Small intestine (tissue), 7 donors: ENCODE measurements around the gene LMX1B. TPM values are rescaled to one million over a fixed set of nuclear protein-coding genes. Genes with fewer than 3 reads are reported as not detected.

Experiments
- DNase-seq, 2 donors: peaks; one replicate each; pipeline versions ENCODE4 v3.0.0 to v3.0.0-alpha.2; 2013
- FAIRE-seq: peaks from 2 replicates; lab custom pipeline; 2012; peaks lifted over from hg19 to GRCh38; lab: Jason Lieb, UNC
- H3K27ac ChIP-seq, 3 donors: one replicate each; pipeline ENCODE4 v1.5.1; 2013; ENCODE audit warnings: low read length in 2 of 3, mild to moderate bottlenecking in 2 of 3, control low read depth in 1 of 3, inconsistent platforms in 1 of 3, low read depth in 1 of 3, moderate library complexity in 1 of 3
- H3K27me3 ChIP-seq, 3 donors: one replicate each; pipeline ENCODE4 v1.6.1; 2013; ENCODE audit warnings: low read length in 3 of 3, inconsistent platforms in 1 of 3; ENCODE audit not compliant: control insufficient read depth in 3 of 3, insufficient read depth in 3 of 3
- H3K36me3 ChIP-seq, 3 donors: one replicate each; pipeline ENCODE4 v1.6.1; 2013; ENCODE audit warnings: low read length in 3 of 3, inconsistent platforms in 1 of 3, low read depth in 1 of 3, mild to moderate bottlenecking in 1 of 3, moderate library complexity in 1 of 3; ENCODE audit not compliant: control insufficient read depth in 3 of 3, insufficient read depth in 2 of 3
- H3K4me1 ChIP-seq, 3 donors: one replicate each; pipeline ENCODE4 v1.6.1; 2013; ENCODE audit warnings: low read length in 2 of 3, inconsistent platforms in 1 of 3, low read depth in 1 of 3, mild to moderate bottlenecking in 1 of 3, moderate library complexity in 1 of 3; ENCODE audit not compliant: control insufficient read depth in 3 of 3, insufficient read depth in 2 of 3
- H3K4me3 ChIP-seq, 3 donors: one replicate each; pipeline ENCODE4 v1.5.1; 2013; ENCODE audit warnings: low read length in 3 of 3, control low read depth in 1 of 3, inconsistent platforms in 1 of 3, low read depth in 1 of 3, mild to moderate bottlenecking in 1 of 3, moderate library complexity in 1 of 3
- H3K9me3 ChIP-seq, 2 donors: one replicate each; pipeline ENCODE4 v1.6.1; 2013; ENCODE audit warnings: low read depth in 1 of 2, low read length in 1 of 2; ENCODE audit not compliant: control insufficient read depth in 2 of 2, insufficient read depth in 1 of 2
- WGBS, 3 donors: extraction: QIAGEN DNeasy Blood & Tissue Kit; methylation state at CpG; one replicate each; pipeline ENCODE4 v1.1.7; 2013; 5-methylcytosine and 5-hydroxymethylcytosine counted together
- polyA plus RNA-seq, 4 donors: library from polyadenylated mRNA; stranded (reverse) in 3 of 4; unstranded in 1 of 4; fragments of 200-250 nt in 3 of 4; fragments of 120-200 nt in 1 of 4; gene quantifications; one replicate each; pipeline versions ENCODE4 v1.2.1 to v1.2.3, GENCODE V29; 2013
- donor health status: healthy with polysubstance abuse.
- donor health status: control.
- donor health status: control.
- donor health status: Bipolar disorder and iron deficiency.
- donor health status: healthy.

The LMX1B gene
- polyA plus RNA-seq, 4 donors = 0.13 to 0.75 TPM; not detected in 2

GRCh38 chr9:126639318-126640000 is 25.7 kb downstream of the LMX1B start:
- H3K36me3 ChIP-seq = no peaks in the 10 kb centered on the region
- H3K4me3 ChIP-seq = no peak overlapping the region
- DNase-seq = no peak
- no peak for FAIRE-seq
- H3K27ac ChIP-seq = no peak overlapping the region
- WGBS, 3 donors = 38 to 50% (median 47%) methylated on average over 12 of the region's 12 CpGs
- H3K4me1 ChIP-seq = no peaks in the 10 kb centered on the region
- H3K9me3 ChIP-seq = no peaks in the 10 kb centered on the region
- H3K27me3 ChIP-seq = peaks cover 3 to 94% (median 30%) of the 10 kb centered on the region in 3 donors

GRCh38 chr9:126641118-126641851 is 27.6 kb downstream of the LMX1B start:
- Histone ChIP-seq H3K9me3 (no peaks in the 10 kb centered on the region), H3K27me3 (peaks cover 3 to 98% (median 45%) of the 10 kb centered on the region in 3 donors), H3K27ac (no peak overlapping the region), H3K36me3 (no peaks in the 10 kb centered on the region), H3K4me3 (no peak overlapping the region), H3K4me1 (no peaks in the 10 kb centered on the region)
- WGBS, 3 donors = 74 to 80% (median 76%) methylated on average over 8 of the region's 8 CpGs
- no peak for FAIRE-seq
- no peak for DNase-seq

- 60 to 68% (median 62%) methylated on average over 13 of the region's 13 CpGs for WGBS, 3 donors
- no peak overlapping the region for H3K4me3 ChIP-seq
- FAIRE-seq (no peak), DNase-seq (no peak)
- H3K36me3 ChIP-seq = no peaks in the 10 kb centered on the region
- peaks cover 3 to 95% (median 39%) of the 10 kb centered on the region in 3 donors for H3K27me3 ChIP-seq
- no peaks in the 10 kb centered on the region for H3K4me1 ChIP-seq
- H3K27ac ChIP-seq = no peak overlapping the region
- no peaks in the 10 kb centered on the region for H3K9me3 ChIP-seq
Observed at GRCh38 chr9:126642010-126642744, 28.4 kb downstream of the LMX1B start.

GRCh38 chr9:126642839-126643238 is 29.1 kb downstream of the LMX1B start:
- 28 to 36% (median 33%) methylated on average over 6 of the region's 6 CpGs for WGBS, 3 donors
- H3K4me1 ChIP-seq = no peaks in the 10 kb centered on the region
- H3K9me3 ChIP-seq = no peaks in the 10 kb centered on the region
- no peak overlapping the region for H3K27ac ChIP-seq
- no peak overlapping the region for H3K4me3 ChIP-seq
- no peak for DNase-seq
- peaks cover 2 to 95% (median 38%) of the 10 kb centered on the region in 3 donors for H3K27me3 ChIP-seq
- no peak for FAIRE-seq
- H3K36me3 ChIP-seq = no peaks in the 10 kb centered on the region

- Histone ChIP-seq H3K36me3 (no peaks in the 10 kb centered on the region), H3K27me3 (peaks cover 0 to 95% (median 40%) of the 10 kb centered on the region in 3 donors), H3K9me3 (no peaks in the 10 kb centered on the region), H3K27ac (no peak overlapping the region), H3K4me3 (no peak overlapping the region), H3K4me1 (no peaks in the 10 kb centered on the region)
- WGBS, 3 donors = 9 to 28% (median 9%) methylated on average over 16 of the region's 16 CpGs
- no peak for FAIRE-seq
- no peak for DNase-seq
Observed at GRCh38 chr9:126643945-126644527, 30.3 kb downstream of the LMX1B start.

DNA sequence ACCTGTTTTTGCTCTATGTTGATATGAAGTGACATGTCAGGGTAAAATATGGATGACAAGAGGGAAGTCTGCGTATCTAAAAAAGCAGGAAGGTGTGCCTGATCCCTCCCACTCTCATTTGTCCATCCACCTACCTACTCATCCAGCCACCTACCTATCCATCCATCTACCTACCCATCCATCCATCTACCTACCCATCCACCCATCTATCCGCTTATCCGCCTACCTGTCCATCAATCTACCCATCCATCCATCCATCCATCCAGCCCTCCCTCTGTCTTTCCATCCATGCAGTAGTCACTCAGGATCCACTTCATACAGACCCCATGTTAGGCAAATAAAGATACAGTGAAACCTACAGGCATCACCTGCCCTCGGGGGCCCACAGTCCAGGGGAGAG is 32.4 kb downstream of the LMX1B start:
- DNase-seq (no peak), FAIRE-seq (no peak)
- H3K9me3 ChIP-seq = no peaks in the 10 kb centered on the region
- 64 to 80% (median 73%) methylated on average over 4 of the region's 4 CpGs for WGBS, 3 donors
- no peaks in the 10 kb centered on the region for H3K36me3 ChIP-seq
- H3K4me1 ChIP-seq = no peaks in the 10 kb centered on the region
- no peak overlapping the region for H3K4me3 ChIP-seq
- H3K27ac ChIP-seq = no peak overlapping the region
- peaks cover 0 to 96% (median 47%) of the 10 kb centered on the region in 3 donors for H3K27me3 ChIP-seq

- FAIRE-seq (no peak), DNase-seq (no peak)
- Histone ChIP-seq H3K36me3 (no peaks in the 10 kb centered on the region), H3K9me3 (no peaks in the 10 kb centered on the region), H3K4me1 (peaks cover 0 to 12% (median 0%) of the 10 kb centered on the region in 3 donors), H3K27me3 (peaks cover 0 to 96% (median 54%) of the 10 kb centered on the region in 3 donors), H3K4me3 (no peak overlapping the region), H3K27ac (no peak overlapping the region)
- 69 to 73% (median 71%) methylated on average over 16 of the region's 16 CpGs for WGBS, 3 donors
Observed at GRCh38 chr9:126647585-126648411, 34.1 kb downstream of the LMX1B start.
